GM23338 (cell line): ENCODE results near the gene SLC25A13. TPM values are rescaled to one million over a fixed set of nuclear protein-coding genes. Genes with fewer than 3 reads are reported as not detected.

ENCODE experiments used
- ATAC-seq: fragments of 200-7000 bp; cut with Tn5 transposase; 3 replicates; pipeline ENCODE4 v1.9.1; 2020
- DNase-seq: peaks from one replicate; pipeline ENCODE4 v3.0.0-alpha.2; 2015; ENCODE audit warnings: low spot score
- H2AFZ ChIP-seq: fragments of 200-600 bp; sonication (generic); 2 replicates; pipeline ENCODE4 v1.8.0; 2016; ENCODE audit warnings: antibody characterized with exemption, mild to moderate bottlenecking, moderate library complexity
- H3F3A ChIP-seq: fragments of 200-600 bp; sonication (generic); replicated peaks from 2 replicates; pipeline ENCODE4 v1.8.0; 2017; ENCODE audit warnings: antibody characterized with exemption, mixed run types, low read depth
- H3K27ac ChIP-seq: fragments of 200-600 bp; sonication (generic); 2 replicates; pipeline ENCODE4 v1.6.1; 2016; ENCODE audit warnings: low read depth
- H3K27me3 ChIP-seq: fragments of 200-600 bp; sonication (generic); 2 replicates; pipeline ENCODE4 v1.8.0; 2016; ENCODE audit warnings: mild to moderate bottlenecking, mixed run types, moderate library complexity; ENCODE audit not compliant: insufficient read depth
- H3K36me3 ChIP-seq: fragments of 200-600 bp; sonication (generic); 2 replicates; pipeline ENCODE4 v1.8.0; 2016; ENCODE audit warnings: mild to moderate bottlenecking; ENCODE audit not compliant: insufficient read depth
- H3K4me1 ChIP-seq: fragments of 200-600 bp; sonication (generic); 2 replicates; pipeline ENCODE4 v1.8.0; 2016; ENCODE audit warnings: mild to moderate bottlenecking, moderate library complexity; ENCODE audit not compliant: insufficient read depth
- H3K4me2 ChIP-seq: fragments of 200-600 bp; sonication (generic); 2 replicates; pipeline ENCODE4 v1.7.1; 2017; ENCODE audit warnings: mixed run types
- H3K4me3 ChIP-seq: fragments of 200-600 bp; sonication (generic); 2 replicates; pipeline ENCODE4 v1.6.1; 2016; ENCODE audit warnings: mixed run types
- H3K79me2 ChIP-seq: fragments of 200-600 bp; sonication (generic); replicated peaks from 2 replicates; pipeline ENCODE4 v1.8.0; 2017; ENCODE audit warnings: mild to moderate bottlenecking; ENCODE audit not compliant: insufficient read depth
- H3K9me2 ChIP-seq: fragments of 200-600 bp; sonication (generic); 2 replicates; pipeline ENCODE4 v1.8.0; 2017; ENCODE audit not compliant: insufficient read depth
- H4K20me1 ChIP-seq: fragments of 200-600 bp; sonication (generic); replicated peaks from 2 replicates; pipeline ENCODE4 v1.8.0; 2017; ENCODE audit warnings: mild to moderate bottlenecking; ENCODE audit not compliant: insufficient read depth
- H3K27ac Mint-ChIP-seq: 2 replicates; pipeline ENCODE4 v1.8.0; 2020; ENCODE audit warnings: inconsistent platforms, mild to moderate bottlenecking, moderate library complexity, mixed read lengths
- H3K27me3 Mint-ChIP-seq: 3 replicates; pipeline ENCODE4 v1.8.0; 2022; ENCODE audit warnings: low read depth, mild to moderate bottlenecking, moderate library complexity, mixed read lengths, inconsistent platforms; ENCODE audit not compliant: insufficient read depth, poor library complexity
- H3K36me3 Mint-ChIP-seq: 3 replicates; pipeline ENCODE4 v1.8.0; 2021; ENCODE audit warnings: low read depth, mild to moderate bottlenecking, inconsistent platforms, moderate library complexity, mixed read lengths
- H3K4me1 Mint-ChIP-seq: 3 replicates; pipeline ENCODE4 v1.8.0; 2020; ENCODE audit warnings: mild to moderate bottlenecking, inconsistent platforms, mixed read lengths
- H3K4me3 Mint-ChIP-seq: 3 replicates; pipeline ENCODE4 v1.8.0; 2021; ENCODE audit warnings: moderate library complexity, mild to moderate bottlenecking, inconsistent platforms, mixed read lengths
- H3K9me3 Mint-ChIP-seq: 3 replicates; pipeline ENCODE4 v1.8.0; 2020; ENCODE audit warnings: moderate library complexity, mild to moderate bottlenecking, inconsistent platforms, mixed read lengths
- CREB1 ChIP-seq: fragments of 250-450 bp; sonication (Bioruptor Pico); IDR thresholded peaks from 2 replicates; pipeline ENCODE4 v1.5.0; 2020; ENCODE audit warnings: low read depth, mild to moderate bottlenecking, moderate library complexity
- ETS1 ChIP-seq: IDR thresholded peaks from 2 replicates; pipeline ENCODE4 v1.6.1; 2016; ENCODE audit warnings: antibody characterized with exemption
- EZH2phosphoT487 ChIP-seq: fragments of 200-600 bp; sonication (generic); IDR thresholded peaks from one replicate; pipeline ENCODE4 v1.8.1; 2018; ENCODE audit warnings: antibody characterized with exemption; ENCODE audit not compliant: unreplicated experiment
- NANOG ChIP-seq: IDR thresholded peaks from 2 replicates; pipeline ENCODE4 v1.6.1; 2016; ENCODE audit warnings: antibody characterized with exemption, borderline replicate concordance
- POLR2AphosphoS5 ChIP-seq: IDR thresholded peaks from 2 replicates; pipeline ENCODE4 v1.6.1; 2016; ENCODE audit warnings: antibody characterized with exemption, low read depth
- polyA plus RNA-seq: library from polyadenylated mRNA; unstranded; fragments of >200 nt; fragmentation: Nextera tagmentation; extraction: Ambion mirVana; gene quantifications from 2 replicates; pipeline ENCODE4 v1.2.1, GENCODE V29; 2016
- total RNA-seq: library from RNA; depleted of rRNA; stranded (reverse); fragments of >200 nt; shearing (Covaris generic); gene quantifications from 2 replicates; pipeline ENCODE4 v1.2.3, GENCODE V29; 2014
- TF ChIP-seq, protein P1 (sequence below): fragments of 250-450 bp; sonication (Bioruptor Pico); IDR thresholded peaks from 2 replicates; pipeline ENCODE4 v1.5.0; 2020; ENCODE audit warnings: mild to moderate bottlenecking, moderate library complexity
- TF ChIP-seq, protein P2 (sequence below): IDR thresholded peaks from one replicate; pipeline ENCODE4 v1.6.1; 2018; ENCODE audit warnings: antibody characterized with exemption; ENCODE audit not compliant: unreplicated experiment

The SLC25A13 gene
- total and polyA plus RNA-seq, 2 experiments from 2014 or later, result 51.1 to 84.6 TPM

DNA sequence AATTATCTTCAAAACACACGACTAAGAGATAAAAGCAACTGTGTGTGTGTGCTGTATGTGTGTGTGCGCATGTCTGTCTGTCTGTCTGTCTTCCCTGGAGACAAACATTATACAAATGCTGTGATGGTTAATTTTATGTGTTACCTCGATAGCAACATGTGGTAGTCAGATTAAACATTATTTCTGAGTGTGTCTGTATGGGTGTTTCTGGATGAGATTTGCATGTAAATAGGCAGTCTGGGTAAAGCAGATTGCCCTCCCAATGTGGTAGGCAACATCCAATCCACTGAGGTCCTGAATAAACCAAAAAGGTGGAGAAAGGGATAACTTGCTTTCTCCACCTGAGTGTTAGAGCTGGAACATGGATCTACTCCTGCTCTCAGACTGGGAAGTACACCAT is 67.9 kb downstream of the SLC25A13 start (continued):
- TF ChIP-seq, protein P1, sequence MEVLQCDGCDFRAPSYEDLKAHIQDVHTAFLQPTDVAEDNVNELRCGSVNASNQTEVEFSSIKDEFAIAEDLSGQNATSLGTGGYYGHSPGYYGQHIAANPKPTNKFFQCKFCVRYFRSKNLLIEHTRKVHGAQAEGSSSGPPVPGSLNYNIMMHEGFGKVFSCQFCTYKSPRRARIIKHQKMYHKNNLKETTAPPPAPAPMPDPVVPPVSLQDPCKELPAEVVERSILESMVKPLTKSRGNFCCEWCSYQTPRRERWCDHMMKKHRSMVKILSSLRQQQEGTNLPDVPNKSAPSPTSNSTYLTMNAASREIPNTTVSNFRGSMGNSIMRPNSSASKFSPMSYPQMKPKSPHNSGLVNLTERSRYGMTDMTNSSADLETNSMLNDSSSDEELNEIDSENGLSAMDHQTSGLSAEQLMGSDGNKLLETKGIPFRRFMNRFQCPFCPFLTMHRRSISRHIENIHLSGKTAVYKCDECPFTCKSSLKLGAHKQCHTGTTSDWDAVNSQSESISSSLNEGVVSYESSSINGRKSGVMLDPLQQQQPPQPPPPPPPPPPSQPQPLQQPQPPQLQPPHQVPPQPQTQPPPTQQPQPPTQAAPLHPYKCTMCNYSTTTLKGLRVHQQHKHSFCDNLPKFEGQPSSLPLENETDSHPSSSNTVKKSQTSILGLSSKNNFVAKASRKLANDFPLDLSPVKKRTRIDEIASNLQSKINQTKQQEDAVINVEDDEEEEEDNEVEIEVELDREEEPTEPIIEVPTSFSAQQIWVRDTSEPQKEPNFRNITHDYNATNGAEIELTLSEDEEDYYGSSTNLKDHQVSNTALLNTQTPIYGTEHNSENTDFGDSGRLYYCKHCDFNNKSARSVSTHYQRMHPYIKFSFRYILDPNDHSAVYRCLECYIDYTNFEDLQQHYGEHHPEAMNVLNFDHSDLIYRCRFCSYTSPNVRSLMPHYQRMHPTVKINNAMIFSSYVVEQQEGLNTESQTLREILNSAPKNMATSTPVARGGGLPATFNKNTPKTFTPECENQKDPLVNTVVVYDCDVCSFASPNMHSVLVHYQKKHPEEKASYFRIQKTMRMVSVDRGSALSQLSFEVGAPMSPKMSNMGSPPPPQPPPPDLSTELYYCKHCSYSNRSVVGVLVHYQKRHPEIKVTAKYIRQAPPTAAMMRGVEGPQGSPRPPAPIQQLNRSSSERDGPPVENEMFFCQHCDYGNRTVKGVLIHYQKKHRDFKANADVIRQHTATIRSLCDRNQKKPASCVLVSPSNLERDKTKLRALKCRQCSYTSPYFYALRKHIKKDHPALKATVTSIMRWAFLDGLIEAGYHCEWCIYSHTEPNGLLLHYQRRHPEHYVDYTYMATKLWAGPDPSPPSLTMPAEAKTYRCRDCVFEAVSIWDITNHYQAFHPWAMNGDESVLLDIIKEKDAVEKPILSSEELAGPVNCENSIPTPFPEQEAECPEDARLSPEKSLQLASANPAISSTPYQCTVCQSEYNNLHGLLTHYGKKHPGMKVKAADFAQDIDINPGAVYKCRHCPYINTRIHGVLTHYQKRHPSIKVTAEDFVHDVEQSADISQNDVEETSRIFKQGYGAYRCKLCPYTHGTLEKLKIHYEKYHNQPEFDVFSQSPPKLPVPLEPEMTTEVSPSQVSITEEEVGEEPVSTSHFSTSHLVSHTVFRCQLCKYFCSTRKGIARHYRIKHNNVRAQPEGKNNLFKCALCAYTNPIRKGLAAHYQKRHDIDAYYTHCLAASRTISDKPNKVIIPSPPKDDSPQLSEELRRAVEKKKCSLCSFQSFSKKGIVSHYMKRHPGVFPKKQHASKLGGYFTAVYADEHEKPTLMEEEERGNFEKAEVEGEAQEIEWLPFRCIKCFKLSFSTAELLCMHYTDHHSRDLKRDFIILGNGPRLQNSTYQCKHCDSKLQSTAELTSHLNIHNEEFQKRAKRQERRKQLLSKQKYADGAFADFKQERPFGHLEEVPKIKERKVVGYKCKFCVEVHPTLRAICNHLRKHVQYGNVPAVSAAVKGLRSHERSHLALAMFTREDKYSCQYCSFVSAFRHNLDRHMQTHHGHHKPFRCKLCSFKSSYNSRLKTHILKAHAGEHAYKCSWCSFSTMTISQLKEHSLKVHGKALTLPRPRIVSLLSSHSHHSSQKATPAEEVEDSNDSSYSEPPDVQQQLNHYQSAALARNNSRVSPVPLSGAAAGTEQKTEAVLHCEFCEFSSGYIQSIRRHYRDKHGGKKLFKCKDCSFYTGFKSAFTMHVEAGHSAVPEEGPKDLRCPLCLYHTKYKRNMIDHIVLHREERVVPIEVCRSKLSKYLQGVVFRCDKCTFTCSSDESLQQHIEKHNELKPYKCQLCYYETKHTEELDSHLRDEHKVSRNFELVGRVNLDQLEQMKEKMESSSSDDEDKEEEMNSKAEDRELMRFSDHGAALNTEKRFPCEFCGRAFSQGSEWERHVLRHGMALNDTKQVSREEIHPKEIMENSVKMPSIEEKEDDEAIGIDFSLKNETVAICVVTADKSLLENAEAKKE (CRISPR knock-in tag), result no peak
- TF ChIP-seq EZH2phosphoT487 (no peak), CREB1 (CRISPR knock-in tag) (no peak)
- TF ChIP-seq, protein P2, sequence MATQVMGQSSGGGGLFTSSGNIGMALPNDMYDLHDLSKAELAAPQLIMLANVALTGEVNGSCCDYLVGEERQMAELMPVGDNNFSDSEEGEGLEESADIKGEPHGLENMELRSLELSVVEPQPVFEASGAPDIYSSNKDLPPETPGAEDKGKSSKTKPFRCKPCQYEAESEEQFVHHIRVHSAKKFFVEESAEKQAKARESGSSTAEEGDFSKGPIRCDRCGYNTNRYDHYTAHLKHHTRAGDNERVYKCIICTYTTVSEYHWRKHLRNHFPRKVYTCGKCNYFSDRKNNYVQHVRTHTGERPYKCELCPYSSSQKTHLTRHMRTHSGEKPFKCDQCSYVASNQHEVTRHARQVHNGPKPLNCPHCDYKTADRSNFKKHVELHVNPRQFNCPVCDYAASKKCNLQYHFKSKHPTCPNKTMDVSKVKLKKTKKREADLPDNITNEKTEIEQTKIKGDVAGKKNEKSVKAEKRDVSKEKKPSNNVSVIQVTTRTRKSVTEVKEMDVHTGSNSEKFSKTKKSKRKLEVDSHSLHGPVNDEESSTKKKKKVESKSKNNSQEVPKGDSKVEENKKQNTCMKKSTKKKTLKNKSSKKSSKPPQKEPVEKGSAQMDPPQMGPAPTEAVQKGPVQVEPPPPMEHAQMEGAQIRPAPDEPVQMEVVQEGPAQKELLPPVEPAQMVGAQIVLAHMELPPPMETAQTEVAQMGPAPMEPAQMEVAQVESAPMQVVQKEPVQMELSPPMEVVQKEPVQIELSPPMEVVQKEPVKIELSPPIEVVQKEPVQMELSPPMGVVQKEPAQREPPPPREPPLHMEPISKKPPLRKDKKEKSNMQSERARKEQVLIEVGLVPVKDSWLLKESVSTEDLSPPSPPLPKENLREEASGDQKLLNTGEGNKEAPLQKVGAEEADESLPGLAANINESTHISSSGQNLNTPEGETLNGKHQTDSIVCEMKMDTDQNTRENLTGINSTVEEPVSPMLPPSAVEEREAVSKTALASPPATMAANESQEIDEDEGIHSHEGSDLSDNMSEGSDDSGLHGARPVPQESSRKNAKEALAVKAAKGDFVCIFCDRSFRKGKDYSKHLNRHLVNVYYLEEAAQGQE, result no peak

DNA sequence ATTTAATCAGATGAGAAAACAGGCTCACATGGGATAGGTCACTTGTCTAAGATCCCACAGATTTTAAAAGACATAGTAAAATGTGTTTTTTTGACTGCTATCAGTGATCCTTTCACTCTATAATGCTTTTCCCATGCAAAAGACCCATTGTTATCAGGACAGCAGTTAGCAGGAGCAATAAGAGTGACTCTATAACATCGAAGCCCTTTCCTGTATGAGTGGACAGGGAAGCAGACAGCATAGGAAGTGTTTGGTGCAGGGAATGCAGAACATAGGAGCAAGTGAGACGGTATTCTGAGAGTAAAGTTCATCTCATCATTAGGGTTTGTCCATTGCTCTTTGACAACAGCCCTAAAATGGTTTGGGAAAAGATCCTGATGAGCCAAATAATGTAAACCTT is 68.5 kb downstream of the SLC25A13 start:
- no peaks in the 10 kb centered on the region for H3F3A ChIP-seq
- TF ChIP-seq CREB1 (CRISPR knock-in tag), result no peak
- no peak for TF ChIP-seq ETS1
- no peak for TF ChIP-seq NANOG
- TF ChIP-seq, protein P2, result no peak
- TF ChIP-seq POLR2AphosphoS5, result no peak

More for the DNA sequence above, 68.5 kb downstream of the SLC25A13 start:
- Histone ChIP-seq H3K4me3 (no peak overlapping the region), H3K27me3 (no peaks in the 10 kb centered on the region), H3K9me2 (no peaks in the 10 kb centered on the region), H2AFZ (no peak overlapping the region), H3K27ac (no peak overlapping the region), H4K20me1 (peaks cover 24% of the 10 kb centered on the region), H3K36me3 (no peaks in the 10 kb centered on the region), H3K4me2 (no peak overlapping the region), H3K4me1 (peaks cover 21% of the 10 kb centered on the region), H3K79me2 (peaks cover 79% of the 10 kb centered on the region)
- DNase-seq, result no peak
- H3K4me3 Mint-ChIP-seq, result no peak overlapping the region
- no peaks in the 10 kb centered on the region for H3K27me3 Mint-ChIP-seq
- H3K9me3 Mint-ChIP-seq, result 0 out of 3 replicates have a peak, but pooled peaks cover 3% of the 10 kb centered on the region
- no peak for ATAC-seq
- H3K4me1 Mint-ChIP-seq, result peaks cover 13% of the 10 kb centered on the region; the same call in 2 of the 3 replicates
- H3K36me3 Mint-ChIP-seq, result peaks cover 11% of the 10 kb centered on the region; the same call in 2 of the 3 replicates
- H3K27ac Mint-ChIP-seq, result no peak overlapping the region
